Ascending aorta (tissue), 2 donors: ENCODE data around the gene CYP24A1. TPM values are rescaled to one million over a fixed set of nuclear protein-coding genes. Genes with fewer than 3 reads are reported as not detected.

Source experiments
- DNase-seq, 2 donors: peaks; one replicate each; pipeline ENCODE4 v3.0.0-alpha.2; 2019; ENCODE audit warnings: low spot score in 2 of 2
- H3K27ac ChIP-seq, 2 donors: fragments of 200-600 bp; sonication (generic); one replicate each; pipeline ENCODE4 v1.5.1; 2016 to 2017; ENCODE audit warnings: mild to moderate bottlenecking in 1 of 2
- H3K27me3 ChIP-seq: fragments of 200-600 bp; sonication (generic); one replicate; pipeline ENCODE4 v1.5.1; 2017
- H3K36me3 ChIP-seq, 2 donors: fragments of 200-600 bp; sonication (generic); one replicate each; pipeline ENCODE4 v1.5.1; 2016
- H3K4me1 ChIP-seq, 2 donors: fragments of 200-600 bp; sonication (generic); one replicate each; pipeline ENCODE4 v1.5.1; 2016 to 2017; ENCODE audit warnings: mild to moderate bottlenecking in 1 of 2
- H3K4me3 ChIP-seq, 2 donors: fragments of 200-600 bp; sonication (generic); one replicate each; pipeline ENCODE4 v1.5.1; 2016 to 2017; ENCODE audit warnings: mild to moderate bottlenecking in 1 of 2
- H3K9me3 ChIP-seq, 2 donors: fragments of 200-600 bp; sonication (generic); one replicate each; pipeline ENCODE4 v1.5.1; 2016
- CTCF ChIP-seq, 3 experiments: fragments of 200-600 bp in 2 of 3; fragments of 450-650 bp in 1 of 3; sonication (generic) in 2 of 3; IDR thresholded peaks; one replicate each; pipeline ENCODE4 v1.5.1; 2016 to 2019; ENCODE audit warnings: antibody characterized with exemption in 3 of 3, mild to moderate bottlenecking in 1 of 3, moderate library complexity in 1 of 3
- intact Hi-C: fragments of 100-400 bp; cut with DNase I; formaldehyde crosslinking; loops from one replicate; pipeline ENCODE4 v1.15.1; 2023
- total RNA-seq: library from RNA; depleted of rRNA; stranded (reverse); fragments of >200 nt; gene quantifications from one replicate; pipeline ENCODE4 v1.1.0, GENCODE V29; 2016

The CYP24A1 gene
- total RNA-seq, 1 donor from 2014 or later: not detected

GRCh38 chr20:54167909-54168872 is 5.6 kb downstream of the CYP24A1 start:
- no peak for DNase-seq
- no peaks in the 10 kb centered on the region for H3K27me3 ChIP-seq
- no peaks in the 10 kb centered on the region for H3K9me3 ChIP-seq
- no peak overlapping the region for H3K27ac ChIP-seq
- no peak for TF ChIP-seq CTCF (IDR thresholded peaks at IDR 0.05)
- H3K4me1 ChIP-seq: no peaks in the 10 kb centered on the region
- intact Hi-C loops: no loop called here
- no peak overlapping the region for H3K4me3 ChIP-seq
- no peaks in the 10 kb centered on the region for H3K36me3 ChIP-seq

GRCh38 chr20:54166987-54167662 is 6.7 kb downstream of the CYP24A1 start:
- no peaks in the 10 kb centered on the region for H3K36me3 ChIP-seq
- no peak for DNase-seq
- no peak for TF ChIP-seq CTCF (IDR thresholded peaks at IDR 0.05)
- intact Hi-C loops: no loop called here
- no peaks in the 10 kb centered on the region for H3K27me3 ChIP-seq
- no peak overlapping the region for H3K27ac ChIP-seq
- H3K4me3 ChIP-seq: no peak overlapping the region
- H3K4me1 ChIP-seq: no peaks in the 10 kb centered on the region
- H3K9me3 ChIP-seq: no peaks in the 10 kb centered on the region

GRCh38 chr20:54165803-54166202 is 8.0 kb downstream of the CYP24A1 start:
- intact Hi-C loops: no loop called here
- no peak overlapping the region for H3K27ac ChIP-seq
- no peaks in the 10 kb centered on the region for H3K9me3 ChIP-seq
- no peaks in the 10 kb centered on the region for H3K36me3 ChIP-seq
- no peak for TF ChIP-seq CTCF (IDR thresholded peaks at IDR 0.05)
- no peaks in the 10 kb centered on the region for H3K4me1 ChIP-seq
- no peak overlapping the region for H3K4me3 ChIP-seq
- no peak for DNase-seq
- H3K27me3 ChIP-seq: no peaks in the 10 kb centered on the region

GRCh38 chr20:54165014-54165413 is 8.8 kb downstream of the CYP24A1 start:
- Histone ChIP-seq H3K27ac (no peak overlapping the region), H3K36me3 (no peaks in the 10 kb centered on the region), H3K4me1 (no peaks in the 10 kb centered on the region), H3K27me3 (no peaks in the 10 kb centered on the region), H3K9me3 (no peaks in the 10 kb centered on the region), H3K4me3 (no peak overlapping the region)
- TF ChIP-seq CTCF (IDR thresholded peaks at IDR 0.05): no peak
- no peak for DNase-seq
- intact Hi-C loops: no loop called here

- Histone ChIP-seq H3K9me3 (no peaks in the 10 kb centered on the region), H3K27ac (no peak overlapping the region), H3K4me3 (no peak overlapping the region), H3K36me3 (no peaks in the 10 kb centered on the region), H3K4me1 (no peaks in the 10 kb centered on the region), H3K27me3 (no peaks in the 10 kb centered on the region)
- intact Hi-C loops: no loop called here
- DNase-seq: no peak
- no peak for TF ChIP-seq CTCF (IDR thresholded peaks at IDR 0.05)
Measured at GRCh38 chr20:54163402-54163801, 10.4 kb downstream of the CYP24A1 start.
